Stimulated activated CD8-positive, alpha-beta memory T cell treated with anti-CD3 and anti-CD28 coated beads, Interleukin-4, amount 100 ng/mL, for 24 hours (primary cell): ENCODE measurements around the gene HSPBP1.

Source experiments
- DNase-seq: peaks from one replicate; pipeline ENCODE4 v3.0.0-alpha.2; 2020; ENCODE audit warnings: low read depth

The HSPBP1 gene

DNA sequence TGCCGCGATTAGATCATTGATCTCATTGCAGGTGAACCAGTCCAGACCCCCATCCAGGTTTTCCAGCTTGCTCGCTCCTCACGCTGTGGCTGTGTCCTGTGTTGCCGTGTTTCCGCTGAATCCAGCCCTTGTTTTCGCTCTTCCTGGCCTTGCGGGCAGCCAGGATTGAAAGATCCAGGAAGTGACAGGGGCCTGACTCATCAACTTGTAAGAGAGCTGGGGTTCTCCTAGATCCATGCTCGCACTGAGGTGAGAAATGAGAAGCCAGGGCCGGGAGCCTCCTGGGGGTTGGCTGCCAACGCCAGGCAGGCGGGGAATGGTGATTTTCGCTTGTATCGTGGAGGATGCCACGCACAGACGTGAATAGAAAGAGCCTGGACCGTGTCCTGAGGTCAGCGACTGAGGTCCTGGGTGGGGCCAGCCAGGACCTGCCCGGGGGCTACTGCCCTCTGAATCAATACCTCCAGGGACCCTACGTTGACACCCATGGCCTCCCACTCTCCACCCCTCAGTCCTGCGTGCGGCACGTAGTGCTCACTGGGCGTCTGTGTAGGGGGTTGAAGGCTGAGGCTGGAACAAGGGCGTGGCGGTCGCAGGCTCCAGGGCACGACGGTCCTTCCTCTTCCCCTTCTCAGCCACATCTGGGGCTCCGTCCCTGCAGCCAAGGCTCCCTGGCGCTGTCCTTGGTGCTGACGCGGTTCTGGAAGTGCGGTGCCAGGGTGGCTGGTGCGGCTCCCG, 63.3 kb downstream of the HSPBP1 start:
- DNase-seq = peak; percentile 27

DNA sequence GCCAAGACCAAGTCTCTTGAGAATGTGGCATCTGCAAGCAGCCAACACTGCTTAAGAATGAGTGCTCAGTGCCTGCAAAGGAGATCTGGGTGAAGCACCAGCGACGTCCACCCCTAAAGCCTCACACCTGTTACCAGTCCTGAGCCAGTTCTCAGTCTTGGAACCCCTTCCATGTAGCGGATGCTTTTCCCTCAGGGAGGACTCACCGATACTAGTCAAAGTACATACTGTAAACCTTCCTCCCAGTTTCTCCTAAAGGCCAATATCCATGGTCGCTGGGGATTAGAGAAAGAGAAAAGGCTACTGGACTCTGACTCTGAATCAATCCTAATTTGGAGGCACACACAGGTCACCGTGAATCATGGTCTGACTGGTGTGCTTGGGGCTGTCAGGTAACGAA, 66.4 kb downstream of the HSPBP1 start:
- no peak for DNase-seq

DNA sequence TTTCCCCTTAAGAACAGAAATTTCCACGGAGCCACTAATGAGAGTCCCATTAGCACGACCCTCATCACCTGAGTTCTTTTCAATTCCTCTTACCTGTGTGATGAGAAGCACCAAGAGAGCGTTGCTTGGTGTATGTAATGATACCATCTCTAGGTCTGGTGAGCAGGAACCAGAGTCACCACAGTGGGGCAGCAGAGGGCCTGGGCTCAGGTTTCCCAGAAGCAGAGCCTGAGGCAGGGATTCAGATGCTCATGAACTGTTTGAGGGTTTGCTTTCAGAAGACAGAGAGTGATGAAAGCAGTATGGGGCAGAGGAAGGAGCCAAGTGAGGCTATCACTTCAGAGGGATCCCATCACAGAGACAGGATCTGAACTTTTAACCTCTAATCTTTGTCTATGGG, 67.5 kb downstream of the HSPBP1 start:
- peak; percentile 13 for DNase-seq
